Measurements from ENCODE around the gene RNF121. TPM values are rescaled to one million over a fixed set of nuclear protein-coding genes. Genes with fewer than 3 reads are reported as not detected.

The RNF121 gene
- total and polyA plus RNA-seq, 2 of the 13 experiments (the other 11 are each of a cell fraction or from before 2014, with no cell fraction given): 28.6 to 44.3 TPM

DNA sequence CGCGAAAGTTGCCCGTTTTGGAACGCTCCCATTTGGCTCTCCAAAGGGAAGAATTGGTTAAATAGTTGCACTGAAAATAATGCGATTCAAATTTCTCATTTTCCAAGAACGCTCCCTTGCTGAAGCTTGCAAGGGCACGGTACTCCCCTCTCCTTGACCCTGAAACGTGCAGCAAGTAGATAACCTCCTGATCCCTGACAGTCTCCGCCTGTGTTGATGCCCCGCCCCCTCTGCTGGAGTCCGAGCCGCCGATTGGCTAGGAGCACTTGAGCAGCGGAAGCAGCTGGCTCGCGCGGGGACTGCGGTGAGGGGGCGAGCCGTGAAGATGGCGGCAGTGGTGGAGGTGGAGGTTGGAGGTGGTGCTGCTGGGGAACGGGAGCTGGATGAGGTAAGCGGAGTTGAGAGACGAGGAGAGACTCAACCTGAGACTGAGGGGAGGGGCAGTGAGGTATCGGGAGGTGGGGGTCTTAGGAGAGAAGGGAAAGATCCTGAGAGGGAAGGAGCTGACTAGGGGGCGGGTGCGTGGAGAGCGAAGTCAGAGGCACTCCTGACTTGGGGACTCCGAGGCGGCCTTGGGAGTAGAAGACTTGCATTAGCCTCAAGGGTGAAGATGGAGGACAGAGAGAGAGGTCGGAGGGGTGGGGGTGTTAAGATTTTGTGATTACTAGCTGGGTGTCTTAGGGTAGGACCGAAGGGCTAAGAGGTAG lies at the start of gene RNF121 (continued):
- TF ChIP-seq, protein P1, sequence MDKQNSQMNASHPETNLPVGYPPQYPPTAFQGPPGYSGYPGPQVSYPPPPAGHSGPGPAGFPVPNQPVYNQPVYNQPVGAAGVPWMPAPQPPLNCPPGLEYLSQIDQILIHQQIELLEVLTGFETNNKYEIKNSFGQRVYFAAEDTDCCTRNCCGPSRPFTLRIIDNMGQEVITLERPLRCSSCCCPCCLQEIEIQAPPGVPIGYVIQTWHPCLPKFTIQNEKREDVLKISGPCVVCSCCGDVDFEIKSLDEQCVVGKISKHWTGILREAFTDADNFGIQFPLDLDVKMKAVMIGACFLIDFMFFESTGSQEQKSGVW (CRISPR knock-in tag; IDR thresholded peaks at IDR 0.05; ENCODE audit: borderline replicate concordance): no peak
- TF ChIP-seq ZNF607 (CRISPR knock-in tag; IDR thresholded peaks at IDR 0.05; ENCODE audit: borderline replicate concordance): no peak
- no peak for TF ChIP-seq JUNB (CRISPR knock-in tag; IDR thresholded peaks at IDR 0.05; ENCODE audit: borderline replicate concordance)
- TF ChIP-seq ZNF260 (CRISPR knock-in tag; IDR thresholded peaks at IDR 0.05; ENCODE audit: borderline replicate concordance, low read depth): no peak
- TF ChIP-seq ZNF12 (CRISPR knock-in tag; IDR thresholded peaks at IDR 0.05): no peak
- TF ChIP-seq U2AF1 (optimal IDR thresholded peaks at IDR 0.05; ENCODE audit: low read depth, low read length): no peak
- TF ChIP-seq ZC3H13 (CRISPR knock-in tag; IDR thresholded peaks at IDR 0.05): peak; percentile 22; the same call in 1 of the 2 replicates
- no peak for TF ChIP-seq ARID2 (CRISPR knock-in tag; IDR thresholded peaks at IDR 0.05; ENCODE audit: borderline replicate concordance)
- no peak for TF ChIP-seq ZNF550 (CRISPR knock-in tag; IDR thresholded peaks at IDR 0.05; ENCODE audit: borderline replicate concordance)
- TF ChIP-seq, protein P2, sequence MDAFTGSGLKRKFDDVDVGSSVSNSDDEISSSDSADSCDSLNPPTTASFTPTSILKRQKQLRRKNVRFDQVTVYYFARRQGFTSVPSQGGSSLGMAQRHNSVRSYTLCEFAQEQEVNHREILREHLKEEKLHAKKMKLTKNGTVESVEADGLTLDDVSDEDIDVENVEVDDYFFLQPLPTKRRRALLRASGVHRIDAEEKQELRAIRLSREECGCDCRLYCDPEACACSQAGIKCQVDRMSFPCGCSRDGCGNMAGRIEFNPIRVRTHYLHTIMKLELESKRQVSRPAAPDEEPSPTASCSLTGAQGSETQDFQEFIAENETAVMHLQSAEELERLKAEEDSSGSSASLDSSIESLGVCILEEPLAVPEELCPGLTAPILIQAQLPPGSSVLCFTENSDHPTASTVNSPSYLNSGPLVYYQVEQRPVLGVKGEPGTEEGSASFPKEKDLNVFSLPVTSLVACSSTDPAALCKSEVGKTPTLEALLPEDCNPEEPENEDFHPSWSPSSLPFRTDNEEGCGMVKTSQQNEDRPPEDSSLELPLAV (CRISPR knock-in tag; conservative IDR thresholded peaks at IDR 0.05; ENCODE audit: low read depth): no peak
- TF ChIP-seq ZNF670 (CRISPR knock-in tag; IDR thresholded peaks at IDR 0.05; ENCODE audit: borderline replicate concordance): no peak
- TF ChIP-seq HCFC1 (IDR thresholded peaks at IDR 0.05; ENCODE audit: low read depth, low read length): no peak
- TF ChIP-seq, protein P3, sequence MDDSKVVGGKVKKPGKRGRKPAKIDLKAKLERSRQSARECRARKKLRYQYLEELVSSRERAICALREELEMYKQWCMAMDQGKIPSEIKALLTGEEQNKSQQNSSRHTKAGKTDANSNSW (CRISPR knock-in tag; IDR thresholded peaks at IDR 0.05; ENCODE audit: borderline replicate concordance): no peak; the same call in 1 of the 2 replicates
- TF ChIP-seq TEAD3 (CRISPR knock-in tag; optimal IDR thresholded peaks at IDR 0.05; ENCODE audit: borderline replicate concordance): no peak
- TF ChIP-seq PHF20 (CRISPR knock-in tag; IDR thresholded peaks at IDR 0.05): peak; percentile 42
- peak; percentile 68 for TF ChIP-seq ATF1 (CRISPR knock-in tag; IDR thresholded peaks at IDR 0.05)
- TF ChIP-seq THYN1 (CRISPR knock-in tag; IDR thresholded peaks at IDR 0.05; ENCODE audit: borderline replicate concordance, low read depth): no peak
- no peak for TF ChIP-seq KDM6A (CRISPR knock-in tag; IDR thresholded peaks at IDR 0.05; ENCODE audit: low read depth)
- no peak for TF ChIP-seq IKZF4 (CRISPR knock-in tag; IDR thresholded peaks at IDR 0.05; ENCODE audit: borderline replicate concordance, low read depth, not compliant biosample characterization)
- TF ChIP-seq ZSCAN31 (CRISPR knock-in tag; IDR thresholded peaks at IDR 0.05; ENCODE audit: low read depth): peak; percentile 19
- TF ChIP-seq ZBTB1 (CRISPR knock-in tag; IDR thresholded peaks at IDR 0.05; ENCODE audit: borderline replicate concordance): no peak
- no peak for TF ChIP-seq ZNF75D (CRISPR knock-in tag; IDR thresholded peaks at IDR 0.05; ENCODE audit: borderline replicate concordance)
- TF ChIP-seq ZSCAN21 (CRISPR knock-in tag; IDR thresholded peaks at IDR 0.05; ENCODE audit: borderline replicate concordance): no peak; the same call in 1 of the 2 replicates
- no peak; the same call in 1 of the 2 replicates for TF ChIP-seq MEF2D (CRISPR knock-in tag; IDR thresholded peaks at IDR 0.05)
- no peak; the same call in 1 of the 2 replicates for TF ChIP-seq YEATS2 (CRISPR knock-in tag; IDR thresholded peaks at IDR 0.05; ENCODE audit: borderline replicate concordance)
- TF ChIP-seq PHF5A (CRISPR knock-in tag; IDR thresholded peaks at IDR 0.05; ENCODE audit: low read depth, unreplicated experiment): no peak

Data from HepG2 (cell line).